ENCODE results near the gene APPBP2.

- TF ChIP-seq POLR2A (IDR thresholded peaks at IDR 0.05; ENCODE audit: low read depth, low read length) (no peak), POLR2AphosphoS5 (IDR thresholded peaks at IDR 0.05; ENCODE audit: low read depth, low read length) (no peak), TAF1 (IDR thresholded peaks at IDR 0.05; ENCODE audit: low read depth, low read length) (no peak), SPI1 (IDR thresholded peaks at IDR 0.05; ENCODE audit: low read depth, low read length) (no peak), PAX5 (IDR thresholded peaks at IDR 0.05; ENCODE audit: insufficient read depth, low read length, severe bottlenecking) (no peak)
These were observed 23.9 kb downstream of the APPBP2 start for GRCh38 chr17:60502145-60502544.

Measured in GM12891 (cell line).